Hepatocyte (in vitro differentiated cells): ENCODE data around the gene DNAAF8. TPM values are rescaled to one million over a fixed set of nuclear protein-coding genes. Genes with fewer than 3 reads are reported as not detected.

Source experiments
- DNase-seq: peaks from one replicate; pipeline ENCODE4 v3.0.0-alpha.2; 2016; ENCODE audit warnings: low spot score
- H2AFZ ChIP-seq: fragments of 200-600 bp; sonication (generic); 2 replicates; pipeline ENCODE4 v1.6.0; 2016; ENCODE audit warnings: antibody characterized with exemption, mild to moderate bottlenecking
- H3K27ac ChIP-seq: fragments of 200-600 bp; sonication (generic); 2 replicates; pipeline ENCODE4 v1.5.1; 2016; ENCODE audit warnings: mild to moderate bottlenecking
- H3K27me3 ChIP-seq: fragments of 200-600 bp; sonication (generic); 2 replicates; pipeline ENCODE4 v1.6.1; 2016
- H3K36me3 ChIP-seq: fragments of 200-600 bp; sonication (generic); replicated peaks from 2 replicates; pipeline ENCODE4 v1.5.1; 2016; ENCODE audit warnings: low read depth; ENCODE audit not compliant: insufficient read depth
- H3K4me1 ChIP-seq: fragments of 200-600 bp; sonication (generic); 2 replicates; pipeline ENCODE4 v1.5.1; 2016; ENCODE audit warnings: mild to moderate bottlenecking, moderate library complexity; ENCODE audit not compliant: insufficient read depth
- H3K4me2 ChIP-seq: fragments of 200-600 bp; sonication (generic); 2 replicates; pipeline ENCODE4 v1.6.0; 2016
- H3K4me3 ChIP-seq: fragments of 200-600 bp; sonication (generic); 2 replicates; pipeline ENCODE4 v1.5.1; 2016; ENCODE audit warnings: mild to moderate bottlenecking
- H3K79me2 ChIP-seq: fragments of 200-600 bp; sonication (generic); 2 replicates; pipeline ENCODE4 v1.6.0; 2017; ENCODE audit warnings: mild to moderate bottlenecking
- H3K9me2 ChIP-seq: fragments of 200-600 bp; sonication (generic); replicated peaks from 2 replicates; pipeline ENCODE4 v1.6.0; 2017; ENCODE audit warnings: mild to moderate bottlenecking; ENCODE audit not compliant: insufficient read depth
- H3K9me3 ChIP-seq: fragments of 200-600 bp; sonication (generic); 2 replicates; pipeline ENCODE4 v1.5.1; 2016; ENCODE audit warnings: low read depth, mild to moderate bottlenecking
- H4K20me1 ChIP-seq: fragments of 200-600 bp; sonication (generic); 2 replicates; pipeline ENCODE4 v1.6.0; 2016; ENCODE audit warnings: mild to moderate bottlenecking; ENCODE audit not compliant: insufficient read depth, poor library complexity, severe bottlenecking
- CTCF ChIP-seq: fragments of 200-600 bp; sonication (generic); IDR thresholded peaks from 2 replicates; pipeline ENCODE4 v1.5.1; 2016; ENCODE audit warnings: antibody characterized with exemption, mild to moderate bottlenecking; ENCODE audit not compliant: poor library complexity
- EZH2 ChIP-seq: fragments of 200-600 bp; sonication (generic); IDR thresholded peaks from 2 replicates; pipeline ENCODE4 v1.6.1; 2016; ENCODE audit warnings: antibody characterized with exemption, mild to moderate bottlenecking, borderline replicate concordance
- EZH2phosphoT487 ChIP-seq: fragments of 200-600 bp; sonication (generic); IDR thresholded peaks from one replicate; pipeline ENCODE4 v1.6.1; 2018; ENCODE audit warnings: antibody characterized with exemption, mild to moderate bottlenecking, low read depth, moderate library complexity; ENCODE audit not compliant: unreplicated experiment, severe bottlenecking
- WGBS: methylation state at CpG from one replicate; pipeline ENCODE4 v1.1.6; 2016; ENCODE audit warnings: low lambda C conversion rate; ENCODE audit errors: missing lambda C conversion rate; 5-methylcytosine and 5-hydroxymethylcytosine counted together
- polyA plus RNA-seq: library from polyadenylated mRNA; unstranded; fragments of >200 nt; fragmentation: Nextera tagmentation; extraction: Ambion mirVana; gene quantifications from 2 replicates; pipeline ENCODE4 v1.2.1, GENCODE V29; 2016
- total RNA-seq: library from RNA; depleted of rRNA; stranded (reverse); fragments of >200 nt; gene quantifications from 2 replicates; pipeline ENCODE4 v1.2.3, GENCODE V29; 2014

The DNAAF8 gene
- total and polyA plus RNA-seq, 2 experiments from 2014 or later = 0.23 to 1.6 TPM

GRCh38 chr16:4714996-4715395, 19.3 kb upstream of the DNAAF8 start:
- Histone ChIP-seq H3K27me3 (no peaks in the 10 kb centered on the region), H3K9me3 (no peaks in the 10 kb centered on the region), H3K4me1 (no peaks in the 10 kb centered on the region), H2AFZ (no peak overlapping the region), H3K79me2 (no peaks in the 10 kb centered on the region), H3K4me3 (no peak overlapping the region), H3K9me2 (no peaks in the 10 kb centered on the region), H4K20me1 (no peaks in the 10 kb centered on the region), H3K27ac (no peak overlapping the region), H3K4me2 (no peak overlapping the region), H3K36me3 (no peaks in the 10 kb centered on the region)
- 100% methylated on average over 2 of the region's 2 CpGs for WGBS
- TF ChIP-seq EZH2 (no peak), EZH2phosphoT487 (no peak), CTCF (no peak)
- no peak for DNase-seq

GRCh38 chr16:4718466-4718865, 15.9 kb upstream of the DNAAF8 start:
- H3K4me1 ChIP-seq = no peaks in the 10 kb centered on the region
- no peaks in the 10 kb centered on the region for H3K79me2 ChIP-seq
- no peak overlapping the region for H3K4me2 ChIP-seq
- H3K9me3 ChIP-seq = no peaks in the 10 kb centered on the region
- no peak overlapping the region for H3K27ac ChIP-seq
- TF ChIP-seq CTCF (no peak), EZH2phosphoT487 (no peak), EZH2 (no peak)
- H2AFZ ChIP-seq = no peak overlapping the region
- no peaks in the 10 kb centered on the region for H3K9me2 ChIP-seq
- no peak overlapping the region for H3K4me3 ChIP-seq
- no peaks in the 10 kb centered on the region for H3K27me3 ChIP-seq
- no peaks in the 10 kb centered on the region for H4K20me1 ChIP-seq
- 72% methylated on average over 5 of the region's 5 CpGs for WGBS
- no peak for DNase-seq
- no peaks in the 10 kb centered on the region for H3K36me3 ChIP-seq

- Histone ChIP-seq H3K4me1 (no peaks in the 10 kb centered on the region), H3K4me3 (no peak overlapping the region), H2AFZ (no peak overlapping the region), H3K27me3 (no peaks in the 10 kb centered on the region), H3K79me2 (no peaks in the 10 kb centered on the region), H3K9me3 (no peaks in the 10 kb centered on the region), H3K36me3 (no peaks in the 10 kb centered on the region), H3K9me2 (no peaks in the 10 kb centered on the region), H3K27ac (no peak overlapping the region), H4K20me1 (no peaks in the 10 kb centered on the region), H3K4me2 (no peak overlapping the region)
- no peak for DNase-seq
- WGBS = 95% methylated on average over 14 of the region's 14 CpGs
- TF ChIP-seq EZH2phosphoT487 = no peak
Measured at GRCh38 chr16:4723071-4723767, 11.1 kb upstream of the DNAAF8 start.

- Histone ChIP-seq H3K27me3 (no peaks in the 10 kb centered on the region), H3K4me1 (no peaks in the 10 kb centered on the region), H3K9me3 (no peaks in the 10 kb centered on the region), H3K4me3 (no peak overlapping the region), H3K9me2 (no peaks in the 10 kb centered on the region), H3K27ac (no peak overlapping the region), H3K36me3 (no peaks in the 10 kb centered on the region), H3K4me2 (no peak overlapping the region), H2AFZ (no peak overlapping the region), H3K79me2 (peaks cover 3% of the 10 kb centered on the region), H4K20me1 (no peaks in the 10 kb centered on the region)
- TF ChIP-seq CTCF (no peak), EZH2 (no peak), EZH2phosphoT487 (no peak)
- 95% methylated on average over 11 of the region's 11 CpGs for WGBS
- no peak for DNase-seq
Measured at GRCh38 chr16:4724661-4725270, 9.6 kb upstream of the DNAAF8 start.
